K562 (cell line): ENCODE data around the gene ARF4. TPM values are rescaled to one million over a fixed set of nuclear protein-coding genes. Genes with fewer than 3 reads are reported as not detected.

Experiments used
- EP400 ChIP-seq: fragments of 450-650 bp; IDR thresholded peaks from 2 replicates; pipeline ENCODE4 v1.6.1; 2017; ENCODE audit warnings: antibody characterized with exemption, mild to moderate bottlenecking, moderate library complexity
- FOS ChIP-seq: IDR thresholded peaks from 3 replicates; pipeline ENCODE4 v1.6.1; 2011; ENCODE audit not compliant: insufficient read length; ENCODE audit errors: extremely low read depth
- FOSL1 ChIP-seq: fragments of 200-800 bp; sonication (Bioruptor generic); conservative IDR thresholded peaks from 2 replicates; pipeline ENCODE4 v1.6.1; 2016; ENCODE audit warnings: missing genetic modification characterization, missing compliant biosample characterization
- FOXJ3 ChIP-seq: sonication (generic); formaldehyde crosslinking; IDR thresholded peaks from 2 replicates; pipeline ENCODE4 v1.4.0; 2020; ENCODE audit warnings: mild to moderate bottlenecking, missing genetic modification reagents
- GABPA ChIP-seq: fragments of 200-800 bp; sonication (Bioruptor generic); conservative IDR thresholded peaks from 2 replicates; pipeline ENCODE4 v1.6.1; 2016; ENCODE audit warnings: low read depth, missing genetic modification characterization, missing compliant biosample characterization
- GABPB1 ChIP-seq: sonication (generic); formaldehyde crosslinking; IDR thresholded peaks from 2 replicates; pipeline ENCODE4 v1.8.0; 2022; ENCODE audit warnings: mild to moderate bottlenecking, missing genetic modification reagents
- GABPB2 ChIP-seq: fragments of 250-450 bp; sonication (Bioruptor Pico); conservative IDR thresholded peaks from 2 replicates; pipeline ENCODE4 v1.5.1; 2021; ENCODE audit warnings: mild to moderate bottlenecking
- GATAD2B ChIP-seq: fragments of 450-650 bp; IDR thresholded peaks from 2 replicates; pipeline ENCODE4 v1.6.1; 2017; ENCODE audit warnings: mild to moderate bottlenecking, borderline replicate concordance
- HNRNPL ChIP-seq: fragments of 200-400 bp; formaldehyde crosslinking; IDR thresholded peaks from 2 replicates; pipeline ENCODE4 v1.6.1; 2017; ENCODE audit warnings: low read depth, mild to moderate bottlenecking, low read length
- HOXB6 ChIP-seq: fragments of 250-450 bp; sonication (Bioruptor Pico); IDR thresholded peaks from 2 replicates; pipeline ENCODE4 v1.5.1; 2022; ENCODE audit warnings: mild to moderate bottlenecking, borderline replicate concordance
- MCM5 ChIP-seq: fragments of 450-650 bp; IDR thresholded peaks from 2 replicates; pipeline ENCODE4 v1.6.1; 2016; ENCODE audit warnings: low read depth
- MEF2D ChIP-seq: conservative IDR thresholded peaks from 2 replicates; pipeline ENCODE4 v1.6.1; 2016; ENCODE audit warnings: low read depth, missing genetic modification characterization, missing compliant biosample characterization
- NBN ChIP-seq: fragments of 450-650 bp; IDR thresholded peaks from 2 replicates; pipeline ENCODE4 v1.6.1; 2016; ENCODE audit warnings: low read depth, mild to moderate bottlenecking
- NR2F6 ChIP-seq: fragments of 450-650 bp; formaldehyde crosslinking; IDR thresholded peaks from 2 replicates; pipeline ENCODE4 v1.4.0; 2020; ENCODE audit warnings: mild to moderate bottlenecking
- NR4A1 ChIP-seq, 2 experiments: fragments of 250-450 bp in 1 of 2; fragments of 450-650 bp in 1 of 2; sonication (Bioruptor Pico) in 1 of 2; IDR thresholded peaks; 2 replicates each; pipeline versions ENCODE4 v1.4.0 to v1.6.1; 2016 to 2020; ENCODE audit warnings: mild to moderate bottlenecking in 2 of 2, missing compliant biosample characterization in 1 of 2, missing genetic modification characterization in 1 of 2, moderate library complexity in 1 of 2
- POLR2AphosphoS2 ChIP-seq: IDR thresholded peaks from 2 replicates; pipeline ENCODE4 v1.6.1; 2012; ENCODE audit warnings: low read length, improper control_type of control experiment
- POLR2G ChIP-seq: fragments of 200-400 bp; formaldehyde crosslinking; IDR thresholded peaks from 2 replicates; pipeline ENCODE4 v1.6.1; 2017; ENCODE audit warnings: low read depth, mild to moderate bottlenecking, antibody characterized with exemption, low read length, moderate library complexity
- PTRF ChIP-seq: fragments of 450-650 bp; IDR thresholded peaks from 2 replicates; pipeline ENCODE4 v1.6.1; 2016; ENCODE audit warnings: mild to moderate bottlenecking, missing genetic modification characterization, missing compliant biosample characterization
- SIRT6 ChIP-seq: IDR thresholded peaks from one replicate; pipeline ENCODE4 v1.6.1; 2012; ENCODE audit warnings: low read depth, mild to moderate bottlenecking, control low read depth, inconsistent platforms, low read length, moderate library complexity
- SNRNP70 ChIP-seq: fragments of 200-400 bp; formaldehyde crosslinking; optimal IDR thresholded peaks from 2 replicates; pipeline ENCODE3; 2017; ENCODE audit warnings: low read depth, low read length
- SRSF1 ChIP-seq: fragments of 200-400 bp; formaldehyde crosslinking; IDR thresholded peaks from 2 replicates; pipeline ENCODE4 v1.6.1; 2017; ENCODE audit warnings: mild to moderate bottlenecking, low read depth, low read length, moderate library complexity
- TRIM25 ChIP-seq: fragments of 450-650 bp; IDR thresholded peaks from 2 replicates; pipeline ENCODE4 v1.7.0; 2016; ENCODE audit warnings: borderline replicate concordance
- ZBTB12 ChIP-seq: fragments of 250-450 bp; sonication (Bioruptor Pico); IDR thresholded peaks from 2 replicates; pipeline ENCODE4 v1.4.0; 2020
- ZNF274 ChIP-seq: IDR thresholded peaks from 2 replicates; pipeline ENCODE4 v1.6.1; 2011; ENCODE audit warnings: low read depth, mild to moderate bottlenecking, low read length, moderate library complexity, borderline replicate concordance
- ZNF311 ChIP-seq: fragments of 250-450 bp; sonication (Bioruptor Pico); IDR thresholded peaks from 2 replicates; pipeline ENCODE4 v1.4.0; 2020; ENCODE audit warnings: mild to moderate bottlenecking, moderate library complexity
- polyA plus RNA-seq, 8 experiments: library from polyadenylated mRNA; depleted of rRNA in 4 of 8; stranded (reverse) in 5 of 8; unstranded in 3 of 8; fragments of >200 nt; fragmentation: Nextera tagmentation in 2 of 8; fragmentation: Illumina TruSeq in 1 of 8; extraction: Ambion mirVana in 2 of 8; extraction: Trizol in 1 of 8; gene quantifications; 2 replicates each; pipeline versions ENCODE4 v1.2.1 to v1.2.3, GENCODE V29; 2011 to 2014; ENCODE audit warnings: inconsistent platforms in 1 of 8, missing spikeins in 1 of 8
- total RNA-seq, 7 experiments: library from RNA; depleted of rRNA in 6 of 7; stranded (reverse); fragments of >200 nt in 6 of 7; fragmentation: Illumina TruSeq in 2 of 7; extraction: Trizol in 2 of 7; gene quantifications; 2 replicates each; pipeline versions ENCODE4 v1.2.1 to v1.2.3, GENCODE V29; 2011 to 2021; ENCODE audit warnings: low replicate concordance in 1 of 7

ARF4 gene
- total and polyA plus RNA-seq, 9 of the 15 experiments (the other 6 are each of a cell fraction or from before 2014, with no cell fraction given): 41.1 to 273 (median 83.8) TPM

- TF ChIP-seq POLR2G (no peak), GABPA (tag) (no peak), HNRNPL (no peak), POLR2AphosphoS2 (no peak), EP400 (peak; percentile 30; the same call in 1 of the 2 replicates), MEF2D (no peak), PTRF (tag) (no peak), ZNF274 (no peak), FOS (no peak), SNRNP70 (no peak), SRSF1 (no peak), FOSL1 (tag) (no peak; the same call in 1 of the 2 replicates), NBN (no peak), ZBTB12 (no peak), NR2F6 (CRISPR knock-in tag) (no peak), GABPB1 (no peak), SIRT6 (no peak), GABPB2 (CRISPR knock-in tag) (no peak), ZNF311 (CRISPR knock-in tag) (no peak), FOXJ3 (CRISPR knock-in tag) (no peak), NR4A1 (CRISPR knock-in tag; IDR thresholded peaks at IDR 0.05) (no peak), NR4A1 (tag; IDR thresholded peaks at IDR 0.05) (0 out of 2 replicates have a peak, but pooled peaks have one; percentile 30), TRIM25 (no peak), GATAD2B (peak; percentile 71; the same call in 1 of the 2 replicates), HOXB6 (CRISPR knock-in tag) (no peak), MCM5 (no peak)
These were observed 1.7 kb upstream of the ARF4 start (continued) for GRCh38 chr3:57598765-57599360.
